Measurements from ENCODE around the gene HSPB9. TPM values are rescaled to one million over a fixed set of nuclear protein-coding genes. Genes with fewer than 3 reads are reported as not detected.

Gene HSPB9
- total and polyA plus RNA-seq, 10 of the 15 experiments (the other 5 are each of a cell fraction or from before 2014, with no cell fraction given), result 0.04 to 0.40 (median 0.11) TPM; not detected in 7

DNA sequence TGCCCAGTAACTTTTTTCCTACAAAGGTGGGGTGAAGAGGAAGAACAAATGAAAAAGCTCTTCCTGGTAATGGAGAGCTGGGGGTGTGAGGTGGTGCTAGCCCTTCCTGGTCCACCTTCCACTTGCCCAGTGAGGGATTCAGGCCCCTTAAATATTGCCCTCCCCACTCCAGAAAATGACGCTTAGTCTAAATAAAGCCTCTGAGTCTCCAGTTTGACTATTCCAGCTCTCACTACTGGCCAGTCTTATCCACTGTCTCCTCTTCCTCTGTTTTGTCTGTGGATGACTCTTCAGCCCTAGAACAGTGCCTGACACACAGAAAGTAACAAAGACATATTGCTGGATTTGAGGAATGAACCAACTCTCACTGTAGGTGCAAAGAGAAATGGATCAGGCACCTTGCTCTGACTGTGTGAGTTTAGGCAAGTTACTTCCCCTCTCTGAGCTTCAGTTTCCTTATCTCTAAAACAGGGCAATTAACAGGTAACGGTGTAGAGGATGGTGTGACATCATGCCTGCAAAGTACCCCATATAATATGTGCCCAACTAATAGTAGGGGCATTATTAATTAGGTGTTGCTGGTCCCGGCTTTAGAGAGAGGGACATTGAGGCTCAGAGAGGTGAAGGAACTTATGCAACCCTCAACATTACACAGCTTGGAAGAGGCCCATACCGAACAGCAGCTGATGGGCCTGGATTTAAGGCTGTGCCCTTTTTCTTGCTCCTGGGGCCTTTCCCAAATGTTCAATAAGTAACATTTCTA, 45.6 kb upstream of the HSPB9 start (continued):
- TF ChIP-seq, protein P1, sequence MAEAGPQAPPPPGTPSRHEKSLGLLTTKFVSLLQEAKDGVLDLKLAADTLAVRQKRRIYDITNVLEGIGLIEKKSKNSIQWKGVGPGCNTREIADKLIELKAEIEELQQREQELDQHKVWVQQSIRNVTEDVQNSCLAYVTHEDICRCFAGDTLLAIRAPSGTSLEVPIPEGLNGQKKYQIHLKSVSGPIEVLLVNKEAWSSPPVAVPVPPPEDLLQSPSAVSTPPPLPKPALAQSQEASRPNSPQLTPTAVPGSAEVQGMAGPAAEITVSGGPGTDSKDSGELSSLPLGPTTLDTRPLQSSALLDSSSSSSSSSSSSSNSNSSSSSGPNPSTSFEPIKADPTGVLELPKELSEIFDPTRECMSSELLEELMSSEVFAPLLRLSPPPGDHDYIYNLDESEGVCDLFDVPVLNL (IDR thresholded peaks at IDR 0.05; ENCODE audit: low read depth, low read length), result no peak
- TF ChIP-seq SPI1 (IDR thresholded peaks at IDR 0.05; ENCODE audit: borderline replicate concordance, insufficient read depth, low read depth, low read length) (no peak), MEF2B (IDR thresholded peaks at IDR 0.05; ENCODE audit: partially characterized antibody, poor library complexity, severe bottlenecking) (no peak)

DNA sequence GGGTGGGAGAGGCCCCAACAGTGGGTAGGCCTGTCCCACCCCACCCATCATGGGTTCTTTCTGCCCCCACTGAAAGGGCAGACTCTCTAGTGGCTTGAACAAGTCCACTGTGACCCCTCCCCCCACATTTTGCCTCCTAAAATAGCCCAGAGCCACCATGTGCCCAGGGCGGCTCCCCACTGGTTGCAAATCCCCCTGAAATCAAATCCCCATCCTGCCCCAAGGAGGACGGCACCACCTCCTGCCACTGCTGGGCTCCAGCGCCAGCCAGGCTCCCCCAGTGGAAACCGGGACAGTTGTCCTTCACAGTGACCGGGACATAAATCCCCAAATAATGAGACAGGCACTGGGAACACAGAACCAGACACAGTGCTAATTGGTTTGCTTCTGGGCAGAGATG, 44.8 kb upstream of the HSPB9 start:
- H2AFZ ChIP-seq (ENCODE audit: control insufficient read depth, low read depth, low read length), result no peak overlapping the region
- H3K9me3 ChIP-seq (replicated peaks; ENCODE audit: control insufficient read depth, insufficient read depth, low read length), result no peaks in the 10 kb centered on the region
- in situ Hi-C loops (cut with MboI) (no loop called here), intact Hi-C loops (cut with micrococcal nuclease; ENCODE audit: unreplicated experiment) (no loop called here)
- no peak for DNase-seq (ENCODE audit: low read depth, low spot score)
- RAD21 ChIA-PET (ENCODE audit: unreplicated experiment), result interaction anchor here (1.2 kb wide), 1 partner anchor 104 kb away, joined by 3 read pairs; the partner anchor contains the start of gene KCNH4
- H3K27me3 ChIP-seq (replicated peaks in 1 of 2; ENCODE audit: control insufficient read depth in 2 of 2, insufficient read depth in 2 of 2, low read length in 1 of 2), result peaks cover 4 to 5% of the 10 kb centered on the region in 2 experiments; a peak in 3 of 4 replicates
- BruUV-seq (replicated peaks), result no TSS peak
- no peaks in the 10 kb centered on the region for H3K4me1 ChIP-seq (ENCODE audit: control insufficient read depth, insufficient read depth, low read length)
- H4K20me1 ChIP-seq (ENCODE audit: control insufficient read depth, insufficient read depth), result no peaks in the 10 kb centered on the region
- no peak for FAIRE-seq
- H3K4me2 ChIP-seq (ENCODE audit: control insufficient read depth, insufficient read depth), result no peak overlapping the region
- no peak overlapping the region for H3K4me3 ChIP-seq
- 29% methylated on average over 5 of the region's 5 CpGs for WGBS (ENCODE audit: insufficient coverage, insufficient replicate concordance, low lambda C conversion rate, missing lambda C conversion rate)
- H3K79me2 ChIP-seq (ENCODE audit: control insufficient read depth, insufficient read depth, low read length), result no peaks in the 10 kb centered on the region
- H3K36me3 ChIP-seq (ENCODE audit: control insufficient read depth in 2 of 2, insufficient read depth in 2 of 2, low read length in 1 of 2), result no peaks in the 10 kb centered on the region
- POLR2A ChIA-PET, result no interaction called here
- no peak for ATAC-seq
- no peak overlapping the region for H3K9ac ChIP-seq (ENCODE audit: control insufficient read depth, insufficient read depth, low read length)
- SMC1A ChIA-PET (ENCODE audit: uncharacterized antibody, unreplicated experiment), result no interaction called here
- no peak overlapping the region for H3K27ac ChIP-seq (ENCODE audit: control insufficient read depth, insufficient read depth)
- CTCF ChIA-PET, result interaction anchor here (0.9 to 1.9 kb wide), 2 partner anchors 9 to 19 kb away, joined by 4 to 10 read pairs; no protein-coding TSS in a partner anchor
- TF ChIP-seq RELA (IDR thresholded peaks at IDR 0.05; ENCODE audit: borderline replicate concordance, partially characterized antibody) (no peak), ATF7 (IDR thresholded peaks at IDR 0.05; ENCODE audit: low read depth) (no peak), HCFC1 (IDR thresholded peaks at IDR 0.05; ENCODE audit: low read length) (no peak), CHD4 (IDR thresholded peaks at IDR 0.05) (no peak)
- TF ChIP-seq, protein P2, sequence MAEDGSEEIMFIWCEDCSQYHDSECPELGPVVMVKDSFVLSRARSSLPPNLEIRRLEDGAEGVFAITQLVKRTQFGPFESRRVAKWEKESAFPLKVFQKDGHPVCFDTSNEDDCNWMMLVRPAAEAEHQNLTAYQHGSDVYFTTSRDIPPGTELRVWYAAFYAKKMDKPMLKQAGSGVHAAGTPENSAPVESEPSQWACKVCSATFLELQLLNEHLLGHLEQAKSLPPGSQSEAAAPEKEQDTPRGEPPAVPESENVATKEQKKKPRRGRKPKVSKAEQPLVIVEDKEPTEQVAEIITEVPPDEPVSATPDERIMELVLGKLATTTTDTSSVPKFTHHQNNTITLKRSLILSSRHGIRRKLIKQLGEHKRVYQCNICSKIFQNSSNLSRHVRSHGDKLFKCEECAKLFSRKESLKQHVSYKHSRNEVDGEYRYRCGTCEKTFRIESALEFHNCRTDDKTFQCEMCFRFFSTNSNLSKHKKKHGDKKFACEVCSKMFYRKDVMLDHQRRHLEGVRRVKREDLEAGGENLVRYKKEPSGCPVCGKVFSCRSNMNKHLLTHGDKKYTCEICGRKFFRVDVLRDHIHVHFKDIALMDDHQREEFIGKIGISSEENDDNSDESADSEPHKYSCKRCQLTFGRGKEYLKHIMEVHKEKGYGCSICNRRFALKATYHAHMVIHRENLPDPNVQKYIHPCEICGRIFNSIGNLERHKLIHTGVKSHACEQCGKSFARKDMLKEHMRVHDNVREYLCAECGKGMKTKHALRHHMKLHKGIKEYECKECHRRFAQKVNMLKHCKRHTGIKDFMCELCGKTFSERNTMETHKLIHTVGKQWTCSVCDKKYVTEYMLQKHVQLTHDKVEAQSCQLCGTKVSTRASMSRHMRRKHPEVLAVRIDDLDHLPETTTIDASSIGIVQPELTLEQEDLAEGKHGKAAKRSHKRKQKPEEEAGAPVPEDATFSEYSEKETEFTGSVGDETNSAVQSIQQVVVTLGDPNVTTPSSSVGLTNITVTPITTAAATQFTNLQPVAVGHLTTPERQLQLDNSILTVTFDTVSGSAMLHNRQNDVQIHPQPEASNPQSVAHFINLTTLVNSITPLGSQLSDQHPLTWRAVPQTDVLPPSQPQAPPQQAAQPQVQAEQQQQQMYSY (CRISPR knock-in tag; IDR thresholded peaks at IDR 0.05), result no peak
- TF ChIP-seq, protein P3, sequence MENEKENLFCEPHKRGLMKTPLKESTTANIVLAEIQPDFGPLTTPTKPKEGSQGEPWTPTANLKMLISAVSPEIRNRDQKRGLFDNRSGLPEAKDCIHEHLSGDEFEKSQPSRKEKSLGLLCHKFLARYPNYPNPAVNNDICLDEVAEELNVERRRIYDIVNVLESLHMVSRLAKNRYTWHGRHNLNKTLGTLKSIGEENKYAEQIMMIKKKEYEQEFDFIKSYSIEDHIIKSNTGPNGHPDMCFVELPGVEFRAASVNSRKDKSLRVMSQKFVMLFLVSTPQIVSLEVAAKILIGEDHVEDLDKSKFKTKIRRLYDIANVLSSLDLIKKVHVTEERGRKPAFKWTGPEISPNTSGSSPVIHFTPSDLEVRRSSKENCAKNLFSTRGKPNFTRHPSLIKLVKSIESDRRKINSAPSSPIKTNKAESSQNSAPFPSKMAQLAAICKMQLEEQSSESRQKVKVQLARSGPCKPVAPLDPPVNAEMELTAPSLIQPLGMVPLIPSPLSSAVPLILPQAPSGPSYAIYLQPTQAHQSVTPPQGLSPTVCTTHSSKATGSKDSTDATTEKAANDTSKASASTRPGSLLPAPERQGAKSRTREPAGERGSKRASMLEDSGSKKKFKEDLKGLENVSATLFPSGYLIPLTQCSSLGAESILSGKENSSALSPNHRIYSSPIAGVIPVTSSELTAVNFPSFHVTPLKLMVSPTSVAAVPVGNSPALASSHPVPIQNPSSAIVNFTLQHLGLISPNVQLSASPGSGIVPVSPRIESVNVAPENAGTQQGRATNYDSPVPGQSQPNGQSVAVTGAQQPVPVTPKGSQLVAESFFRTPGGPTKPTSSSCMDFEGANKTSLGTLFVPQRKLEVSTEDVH (IDR thresholded peaks at IDR 0.05; ENCODE audit: low read depth, partially characterized antibody), result no peak
- TF ChIP-seq, protein P4, sequence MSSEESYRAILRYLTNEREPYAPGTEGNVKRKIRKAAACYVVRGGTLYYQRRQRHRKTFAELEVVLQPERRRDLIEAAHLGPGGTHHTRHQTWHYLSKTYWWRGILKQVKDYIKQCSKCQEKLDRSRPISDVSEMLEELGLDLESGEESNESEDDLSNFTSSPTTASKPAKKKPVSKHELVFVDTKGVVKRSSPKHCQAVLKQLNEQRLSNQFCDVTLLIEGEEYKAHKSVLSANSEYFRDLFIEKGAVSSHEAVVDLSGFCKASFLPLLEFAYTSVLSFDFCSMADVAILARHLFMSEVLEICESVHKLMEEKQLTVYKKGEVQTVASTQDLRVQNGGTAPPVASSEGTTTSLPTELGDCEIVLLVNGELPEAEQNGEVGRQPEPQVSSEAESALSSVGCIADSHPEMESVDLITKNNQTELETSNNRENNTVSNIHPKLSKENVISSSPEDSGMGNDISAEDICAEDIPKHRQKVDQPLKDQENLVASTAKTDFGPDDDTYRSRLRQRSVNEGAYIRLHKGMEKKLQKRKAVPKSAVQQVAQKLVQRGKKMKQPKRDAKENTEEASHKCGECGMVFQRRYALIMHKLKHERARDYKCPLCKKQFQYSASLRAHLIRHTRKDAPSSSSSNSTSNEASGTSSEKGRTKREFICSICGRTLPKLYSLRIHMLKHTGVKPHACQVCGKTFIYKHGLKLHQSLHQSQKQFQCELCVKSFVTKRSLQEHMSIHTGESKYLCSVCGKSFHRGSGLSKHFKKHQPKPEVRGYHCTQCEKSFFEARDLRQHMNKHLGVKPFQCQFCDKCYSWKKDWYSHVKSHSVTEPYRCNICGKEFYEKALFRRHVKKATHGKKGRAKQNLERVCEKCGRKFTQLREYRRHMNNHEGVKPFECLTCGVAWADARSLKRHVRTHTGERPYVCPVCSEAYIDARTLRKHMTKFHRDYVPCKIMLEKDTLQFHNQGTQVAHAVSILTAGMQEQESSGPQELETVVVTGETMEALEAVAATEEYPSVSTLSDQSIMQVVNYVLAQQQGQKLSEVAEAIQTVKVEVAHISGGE (CRISPR knock-in tag; IDR thresholded peaks at IDR 0.05), result no peak
